ENCODE results near the gene VAT1. TPM values are rescaled to one million over a fixed set of nuclear protein-coding genes. Genes with fewer than 3 reads are reported as not detected.
A peak's percentile ranks its signal among the peaks of the same experiment; 100 is the strongest.

The VAT1 gene
- 89.5 TPM for polyA plus RNA-seq (2013)

DNA sequence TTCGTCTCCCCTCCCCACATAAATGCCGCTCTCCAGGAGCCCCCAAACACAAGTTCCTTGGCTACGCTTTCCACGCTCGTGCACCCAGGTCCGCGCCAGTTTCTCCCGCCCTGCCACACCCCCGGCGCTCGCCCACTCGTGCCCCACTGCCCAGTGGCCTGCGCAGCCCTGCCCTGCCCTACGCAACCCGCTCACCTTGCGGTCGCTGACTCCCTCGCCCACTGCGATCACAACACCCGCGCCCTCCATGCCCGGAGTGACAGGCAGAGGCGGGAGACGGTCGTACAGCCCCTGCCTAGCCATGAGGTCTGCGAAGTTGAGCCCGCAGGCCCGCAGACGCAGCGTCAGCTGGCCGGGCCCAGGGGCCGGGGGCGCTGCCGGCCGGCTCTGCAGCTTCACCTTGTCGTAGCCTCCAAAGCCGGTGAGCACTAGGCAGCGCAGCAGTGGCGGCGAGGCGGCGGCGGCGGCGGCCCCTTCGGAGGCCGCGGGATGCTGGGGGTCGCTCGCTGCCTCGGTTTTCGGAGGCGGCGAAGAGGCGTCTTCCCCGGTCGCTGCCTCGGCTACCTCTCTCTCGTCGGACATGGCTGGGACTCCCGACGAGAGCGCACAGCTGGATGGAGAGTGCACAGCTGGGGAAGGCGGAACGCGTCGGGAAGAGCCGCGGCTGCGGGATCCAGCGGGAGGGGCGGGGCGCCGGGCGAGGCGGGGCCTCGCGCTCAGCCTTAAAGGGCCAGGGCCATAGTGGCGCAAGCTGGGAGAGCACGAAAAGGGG lies at the start of gene VAT1:
VAT1 (minus strand) TSS at position 645 of the 772 bp plus-strand sequence; CDS start at position 582, 63 bp downstream.
- WGBS (ENCODE audit: insufficient coverage): 0% methylated on average over 70 of the region's 80 CpGs
- no peaks in the 10 kb centered on the region for H3K9me3 ChIP-seq (ENCODE audit: control extremely low read depth in 1 of 5, control insufficient read depth in 4 of 5, insufficient read depth in 2 of 5, low read depth in 1 of 5, low read length in 4 of 5)
- peaks cover 5 to 62% (median 50%) of the 10 kb centered on the region in 4 experiments for H3K4me1 ChIP-seq (ENCODE audit: control extremely low read depth in 1 of 4, control insufficient read depth in 4 of 4, insufficient read depth in 4 of 4, low read length in 3 of 4)
- POLR2A ChIA-PET: interaction anchor here (0.6 kb wide), 1 partner anchor 206 kb away, joined by 5 read pairs; no protein-coding TSS in a partner anchor
- H3K36me3 ChIP-seq (ENCODE audit: control insufficient read depth in 4 of 4, insufficient read depth in 4 of 4, low read length in 3 of 4): peaks cover 0 to 10% (median 3%) of the 10 kb centered on the region in 4 experiments
- CTCF ChIA-PET: interaction anchor here (0.6 to 1.8 kb wide), 4 partner anchors 9 to 67 kb away, joined by 3 to 6 read pairs (median 4); partner anchors contain the start of gene IFI35
- peak within 1 kb of the TSS; percentile 81 to 95 (median 87) for H3K4me3 ChIP-seq (ENCODE audit: control insufficient read depth in 1 of 7, extremely low read depth in 1 of 7, insufficient read depth in 4 of 7, low read depth in 2 of 7, low read length in 6 of 7)
- H3K27me3 ChIP-seq (replicated peaks in 2 of 5; ENCODE audit: control insufficient read depth in 4 of 5, insufficient read depth in 5 of 5, low read length in 4 of 5): peaks cover 0 to 3% (median 0%) of the 10 kb centered on the region in 5 experiments
- H3K27ac ChIP-seq (ENCODE audit: insufficient read depth in 1 of 2, low read depth in 1 of 2, low read length in 2 of 2, poor library complexity in 1 of 2, severe bottlenecking in 2 of 2): peak within 1 kb of the TSS in 1 of 2 experiments; percentile 54
- DNase-seq: peak; percentile 52 to 65 (median 57)

DNA sequence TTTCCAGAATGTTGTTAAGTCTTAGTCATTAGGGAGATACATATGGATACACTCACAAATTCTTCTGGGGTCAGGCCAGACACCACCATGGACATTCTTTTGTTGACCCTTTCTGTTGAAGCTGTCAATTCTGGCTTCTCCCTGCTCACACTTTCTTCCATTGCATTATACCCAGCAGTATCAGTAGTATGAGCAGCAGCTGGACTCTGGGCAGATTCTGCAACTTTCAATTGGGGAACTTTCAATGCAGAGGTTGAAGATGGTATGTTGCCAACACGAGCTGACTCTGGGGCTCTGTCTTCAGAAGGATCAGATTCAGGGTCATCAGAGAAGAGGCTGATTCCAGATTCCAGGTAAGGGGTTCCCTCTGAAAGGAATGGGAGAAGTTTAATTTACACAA lies 48.7 kb upstream of the VAT1 start:
- ChIA-PET POLR2A (no interaction called here), CTCF (interaction anchor here (0.8 to 1.3 kb wide), 2 partner anchors 11 to 18 kb away, joined by 3 to 5 read pairs; no protein-coding TSS in a partner anchor)
- no peak for DNase-seq
- WGBS (ENCODE audit: insufficient coverage): 100% methylated on average over 1 of the region's 1 CpG
- Histone ChIP-seq H3K9me3 (ENCODE audit: control extremely low read depth in 1 of 5, control insufficient read depth in 4 of 5, insufficient read depth in 2 of 5, low read depth in 1 of 5, low read length in 4 of 5) (no peaks in the 10 kb centered on the region), H3K4me1 (ENCODE audit: control extremely low read depth in 1 of 4, control insufficient read depth in 4 of 4, insufficient read depth in 4 of 4, low read length in 3 of 4) (no peaks in the 10 kb centered on the region), H3K27ac (ENCODE audit: insufficient read depth in 1 of 2, low read depth in 1 of 2, low read length in 2 of 2, poor library complexity in 1 of 2, severe bottlenecking in 2 of 2) (no peak overlapping the region), H3K27me3 (replicated peaks in 2 of 5; ENCODE audit: control insufficient read depth in 4 of 5, insufficient read depth in 5 of 5, low read length in 4 of 5) (no peaks in the 10 kb centered on the region), H3K36me3 (ENCODE audit: control insufficient read depth in 4 of 4, insufficient read depth in 4 of 4, low read length in 3 of 4) (peaks cover 8 to 53% (median 18%) of the 10 kb centered on the region in 4 experiments), H3K4me3 (ENCODE audit: control insufficient read depth in 1 of 7, extremely low read depth in 1 of 7, insufficient read depth in 4 of 7, low read depth in 2 of 7, low read length in 6 of 7) (no peak overlapping the region)

DNA sequence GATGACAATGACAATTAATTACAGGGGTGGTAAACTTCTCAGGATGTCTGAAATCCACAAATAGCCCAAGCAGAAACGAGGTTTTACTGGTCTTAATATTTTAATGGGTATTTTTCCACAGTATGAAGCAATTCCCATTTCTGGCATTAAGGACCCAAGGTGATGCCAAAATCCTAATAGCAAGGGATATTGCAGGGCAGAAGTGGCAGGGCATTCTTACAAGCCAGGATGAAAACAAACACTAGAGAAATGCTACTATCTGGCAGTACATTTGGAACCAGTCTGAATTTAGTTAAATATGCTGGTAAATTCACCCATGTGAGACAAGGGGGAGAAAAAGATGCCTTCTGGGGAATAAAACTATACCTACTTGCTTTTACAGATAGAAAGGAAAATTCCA lies 48.1 kb upstream of the VAT1 start:
- no peak overlapping the region for H3K4me3 ChIP-seq (ENCODE audit: control insufficient read depth in 1 of 7, extremely low read depth in 1 of 7, insufficient read depth in 4 of 7, low read depth in 2 of 7, low read length in 6 of 7)
- POLR2A ChIA-PET: no interaction called here
- DNase-seq: no peak
- H3K36me3 ChIP-seq (ENCODE audit: control insufficient read depth in 4 of 4, insufficient read depth in 4 of 4, low read length in 3 of 4): peaks cover 8 to 54% (median 17%) of the 10 kb centered on the region in 4 experiments
- CTCF ChIA-PET: interaction anchor here (1.3 kb wide), 1 partner anchor 12 kb away, joined by 5 read pairs; no protein-coding TSS in a partner anchor
- WGBS (ENCODE audit: insufficient coverage): 100% methylated on average over 1 of the region's 1 CpG
- H3K27me3 ChIP-seq (replicated peaks in 2 of 5; ENCODE audit: control insufficient read depth in 4 of 5, insufficient read depth in 5 of 5, low read length in 4 of 5): no peaks in the 10 kb centered on the region
- H3K27ac ChIP-seq (ENCODE audit: insufficient read depth in 1 of 2, low read depth in 1 of 2, low read length in 2 of 2, poor library complexity in 1 of 2, severe bottlenecking in 2 of 2): no peak overlapping the region
- no peaks in the 10 kb centered on the region for H3K9me3 ChIP-seq (ENCODE audit: control extremely low read depth in 1 of 5, control insufficient read depth in 4 of 5, insufficient read depth in 2 of 5, low read depth in 1 of 5, low read length in 4 of 5)
- no peaks in the 10 kb centered on the region for H3K4me1 ChIP-seq (ENCODE audit: control extremely low read depth in 1 of 4, control insufficient read depth in 4 of 4, insufficient read depth in 4 of 4, low read length in 3 of 4)

DNA sequence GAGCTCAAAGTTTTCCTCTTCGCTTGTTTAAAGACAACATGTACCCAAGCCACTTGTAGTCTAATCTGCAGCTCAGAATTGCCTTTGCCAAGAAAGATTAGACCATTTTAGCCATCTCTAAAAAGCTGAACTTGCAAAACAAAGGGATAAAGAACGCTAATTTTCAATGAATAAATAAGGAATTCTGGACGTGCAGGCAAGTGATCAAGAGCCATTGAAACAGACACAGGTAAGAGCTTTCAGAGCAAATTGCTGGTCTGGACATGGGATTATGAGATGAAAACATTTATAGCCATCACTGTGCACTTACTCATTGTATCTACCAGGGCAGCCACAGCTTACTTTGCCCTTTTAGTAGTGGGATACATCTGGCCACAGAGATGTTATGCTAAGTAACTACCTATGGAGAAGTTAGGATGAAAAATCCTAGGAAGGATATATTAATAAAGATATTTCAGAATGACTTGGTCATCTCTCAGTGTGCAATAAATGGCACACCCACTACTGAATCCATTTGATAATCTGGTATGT lies 47.2 kb upstream of the VAT1 start:
- no peaks in the 10 kb centered on the region for H3K4me1 ChIP-seq (ENCODE audit: control extremely low read depth in 1 of 4, control insufficient read depth in 4 of 4, insufficient read depth in 4 of 4, low read length in 3 of 4)
- WGBS (ENCODE audit: insufficient coverage): 90% methylated on average over 2 of the region's 3 CpGs
- H3K4me3 ChIP-seq (ENCODE audit: control insufficient read depth in 1 of 7, extremely low read depth in 1 of 7, insufficient read depth in 4 of 7, low read depth in 2 of 7, low read length in 6 of 7): no peak overlapping the region
- POLR2A ChIA-PET: no interaction called here
- no peak overlapping the region for H3K27ac ChIP-seq (ENCODE audit: insufficient read depth in 1 of 2, low read depth in 1 of 2, low read length in 2 of 2, poor library complexity in 1 of 2, severe bottlenecking in 2 of 2)
- no peaks in the 10 kb centered on the region for H3K27me3 ChIP-seq (replicated peaks in 2 of 5; ENCODE audit: control insufficient read depth in 4 of 5, insufficient read depth in 5 of 5, low read length in 4 of 5)
- peaks cover 8 to 51% (median 14%) of the 10 kb centered on the region in 4 experiments for H3K36me3 ChIP-seq (ENCODE audit: control insufficient read depth in 4 of 4, insufficient read depth in 4 of 4, low read length in 3 of 4)
- CTCF ChIA-PET: interaction anchor here (1.4 kb wide), 1 partner anchor 143 kb away, joined by 3 read pairs; no protein-coding TSS in a partner anchor
- no peak for DNase-seq
- H3K9me3 ChIP-seq (ENCODE audit: control extremely low read depth in 1 of 5, control insufficient read depth in 4 of 5, insufficient read depth in 2 of 5, low read depth in 1 of 5, low read length in 4 of 5): no peaks in the 10 kb centered on the region

DNA sequence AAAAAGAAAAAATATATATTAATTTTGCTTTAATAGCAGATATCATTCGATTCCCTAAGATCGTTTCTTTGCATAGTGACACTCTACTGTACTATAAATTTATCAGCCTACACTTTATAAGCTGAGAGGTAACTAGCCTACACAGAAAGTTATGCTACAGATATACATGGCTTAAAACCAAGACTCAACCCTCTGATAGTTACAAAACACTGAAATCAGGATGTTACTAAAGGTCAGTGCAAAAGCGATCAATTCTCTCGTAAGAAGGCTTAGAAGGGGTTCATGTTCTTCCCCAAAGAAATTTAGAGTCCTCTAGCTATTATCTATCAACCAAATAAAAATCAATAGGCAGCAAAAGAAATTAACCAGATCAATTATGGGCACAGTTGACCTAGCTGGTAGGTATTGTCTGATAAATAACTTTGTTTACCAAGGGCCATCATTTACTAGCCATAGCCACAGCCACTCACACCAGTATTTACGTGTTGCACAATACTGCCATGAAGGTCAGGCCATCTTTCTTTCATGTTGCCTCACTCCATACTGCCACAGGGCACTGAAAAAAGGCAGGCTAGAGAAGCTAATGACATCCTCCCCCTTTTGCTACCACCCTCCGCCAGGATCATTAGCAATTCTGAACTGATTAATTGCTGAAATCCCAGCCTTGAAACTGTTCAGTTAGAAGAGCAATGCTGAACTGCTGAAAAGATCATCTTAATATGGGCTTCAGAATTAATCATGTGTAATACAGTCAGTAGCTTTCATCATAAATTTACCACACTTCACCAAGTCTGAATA lies 46.6 kb upstream of the VAT1 start:
- Histone ChIP-seq H3K27me3 (replicated peaks in 2 of 5; ENCODE audit: control insufficient read depth in 4 of 5, insufficient read depth in 5 of 5, low read length in 4 of 5) (no peaks in the 10 kb centered on the region), H3K27ac (ENCODE audit: insufficient read depth in 1 of 2, low read depth in 1 of 2, low read length in 2 of 2, poor library complexity in 1 of 2, severe bottlenecking in 2 of 2) (no peak overlapping the region), H3K9me3 (ENCODE audit: control extremely low read depth in 1 of 5, control insufficient read depth in 4 of 5, insufficient read depth in 2 of 5, low read depth in 1 of 5, low read length in 4 of 5) (no peaks in the 10 kb centered on the region), H3K4me3 (ENCODE audit: control insufficient read depth in 1 of 7, extremely low read depth in 1 of 7, insufficient read depth in 4 of 7, low read depth in 2 of 7, low read length in 6 of 7) (no peak overlapping the region), H3K36me3 (ENCODE audit: control insufficient read depth in 4 of 4, insufficient read depth in 4 of 4, low read length in 3 of 4) (peaks cover 8 to 47% (median 13%) of the 10 kb centered on the region in 4 experiments), H3K4me1 (ENCODE audit: control extremely low read depth in 1 of 4, control insufficient read depth in 4 of 4, insufficient read depth in 4 of 4, low read length in 3 of 4) (no peaks in the 10 kb centered on the region)
- no peak for DNase-seq
- ChIA-PET POLR2A (no interaction called here), CTCF (interaction anchor here (1.4 kb wide), 1 partner anchor 144 kb away, joined by 3 read pairs; no protein-coding TSS in a partner anchor)
- WGBS (ENCODE audit: insufficient coverage): 100% methylated on average over 3 of the region's 6 CpGs

DNA sequence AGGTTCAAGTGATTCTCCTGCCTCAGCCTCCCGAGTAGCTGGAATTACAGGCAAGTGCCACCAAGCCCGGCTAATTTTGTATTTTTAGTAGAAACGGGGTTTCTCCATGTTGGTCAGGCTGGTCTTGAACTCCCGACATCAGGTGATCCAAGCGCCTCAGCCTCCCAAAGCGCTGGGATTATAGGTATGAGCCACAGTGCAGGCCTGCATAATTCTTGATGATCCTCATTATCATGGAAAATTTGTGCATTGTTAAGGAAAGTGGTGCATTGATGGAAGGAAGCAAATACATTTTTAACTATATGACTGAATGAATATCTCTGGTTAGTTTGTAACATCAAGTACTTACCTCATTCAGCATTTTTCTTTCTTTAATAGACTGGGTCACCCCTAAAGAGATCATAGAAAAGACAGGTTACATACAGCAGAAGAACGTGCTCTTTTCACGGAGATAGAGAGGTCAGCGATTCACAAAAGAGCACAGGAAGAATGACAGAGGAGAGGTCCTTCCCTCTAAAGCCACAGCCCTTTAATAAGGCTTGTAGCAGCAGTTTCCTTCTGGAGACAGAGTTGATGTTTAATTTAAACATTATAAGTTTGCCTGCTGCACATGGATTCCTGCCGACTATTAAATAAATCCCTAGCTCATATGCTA lies 40.9 kb upstream of the VAT1 start:
- ChIA-PET POLR2A (no interaction called here), CTCF (interaction anchor here (0.9 kb wide), 1 partner anchor 20 kb away, joined by 3 read pairs; no protein-coding TSS in a partner anchor)
- Histone ChIP-seq H3K36me3 (ENCODE audit: control insufficient read depth in 4 of 4, insufficient read depth in 4 of 4, low read length in 3 of 4) (peaks cover 0 to 46% (median 6%) of the 10 kb centered on the region in 4 experiments), H3K4me3 (ENCODE audit: control insufficient read depth in 1 of 7, extremely low read depth in 1 of 7, insufficient read depth in 4 of 7, low read depth in 2 of 7, low read length in 6 of 7) (no peak overlapping the region), H3K27me3 (replicated peaks in 2 of 5; ENCODE audit: control insufficient read depth in 4 of 5, insufficient read depth in 5 of 5, low read length in 4 of 5) (no peaks in the 10 kb centered on the region), H3K9me3 (ENCODE audit: control extremely low read depth in 1 of 5, control insufficient read depth in 4 of 5, insufficient read depth in 2 of 5, low read depth in 1 of 5, low read length in 4 of 5) (no peaks in the 10 kb centered on the region), H3K27ac (ENCODE audit: insufficient read depth in 1 of 2, low read depth in 1 of 2, low read length in 2 of 2, poor library complexity in 1 of 2, severe bottlenecking in 2 of 2) (no peak overlapping the region), H3K4me1 (ENCODE audit: control extremely low read depth in 1 of 4, control insufficient read depth in 4 of 4, insufficient read depth in 4 of 4, low read length in 3 of 4) (no peaks in the 10 kb centered on the region)
- WGBS (ENCODE audit: insufficient coverage): 96% methylated on average over 7 of the region's 10 CpGs
- no peak for DNase-seq

Data from common myeloid progenitor, CD34-positive (primary cell).